ENCODE measurements around the gene GALNT9.

Gene GALNT9

DNA sequence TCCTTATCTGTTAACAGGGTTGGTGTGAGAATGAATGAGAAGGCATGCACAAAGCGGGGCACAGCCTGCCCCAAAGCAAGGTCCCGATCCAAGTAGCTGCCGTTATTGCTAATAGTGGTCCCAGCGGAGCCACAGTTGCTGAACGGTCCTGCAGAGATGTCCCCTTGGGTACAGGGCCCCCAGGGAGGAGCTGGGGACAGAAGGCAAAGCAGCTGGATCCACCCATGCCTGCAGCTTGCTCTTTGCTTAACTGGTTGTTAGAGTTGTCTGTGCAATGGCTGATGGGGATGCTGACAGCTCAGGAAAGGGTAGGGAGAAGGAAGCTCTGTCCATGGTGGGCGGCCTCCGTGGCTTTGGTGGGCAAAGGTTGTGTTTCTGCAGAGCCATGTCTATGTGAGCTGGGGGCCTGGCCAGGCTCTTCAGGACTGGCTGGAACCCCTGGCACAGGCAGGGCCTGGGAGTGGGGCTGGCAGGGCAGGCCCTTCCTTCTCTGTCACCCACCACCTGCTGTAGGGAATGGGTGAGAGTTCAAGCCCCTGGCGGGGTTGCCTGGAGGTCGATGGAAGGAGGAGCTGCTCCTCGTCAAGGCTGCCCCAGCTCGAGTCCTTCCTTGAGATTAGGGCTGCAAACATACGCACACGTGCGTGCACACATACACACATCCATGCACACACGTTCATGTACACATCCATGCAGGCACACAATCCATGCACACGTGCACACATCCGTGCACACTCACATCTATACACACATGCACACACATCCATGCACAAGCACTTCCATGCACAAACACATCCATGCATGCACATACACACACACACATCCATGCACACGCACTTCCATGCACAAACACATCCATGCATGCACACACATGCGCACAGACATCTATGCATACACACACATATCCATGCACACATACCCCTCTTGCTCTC, 149.7 kb downstream of the GALNT9 start:
- DNase-seq: no peak

DNA sequence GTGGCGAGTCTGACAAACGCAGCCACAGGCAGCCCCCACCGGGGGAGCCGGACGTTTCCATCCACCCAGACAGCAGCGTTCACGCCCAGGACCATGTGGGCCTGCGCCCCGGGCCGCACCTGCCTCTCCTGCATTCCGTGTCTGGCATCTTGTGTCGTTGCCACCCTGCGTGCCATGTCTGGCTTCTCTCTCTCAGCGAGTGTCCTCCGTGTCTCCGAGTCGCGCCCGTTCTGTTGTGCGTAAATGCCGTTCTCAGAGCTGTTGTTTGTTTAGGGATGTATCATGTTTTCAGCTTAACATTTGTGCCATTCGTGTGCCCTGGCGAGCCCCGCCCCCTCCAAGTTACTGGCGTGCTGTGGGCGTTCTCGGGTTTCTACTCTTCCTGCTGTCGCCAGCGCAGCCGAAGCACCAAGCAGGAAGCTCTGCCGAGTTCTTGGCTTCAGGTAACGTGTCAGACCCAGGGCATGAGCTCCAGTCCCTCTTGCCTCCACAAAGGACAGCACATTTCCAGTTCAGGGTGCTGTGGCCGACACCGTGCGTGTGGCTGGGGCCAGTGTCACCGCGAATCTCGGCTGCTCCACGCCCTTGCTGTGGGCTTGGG, 150.5 kb downstream of the GALNT9 start:
- no peak for DNase-seq

DNA sequence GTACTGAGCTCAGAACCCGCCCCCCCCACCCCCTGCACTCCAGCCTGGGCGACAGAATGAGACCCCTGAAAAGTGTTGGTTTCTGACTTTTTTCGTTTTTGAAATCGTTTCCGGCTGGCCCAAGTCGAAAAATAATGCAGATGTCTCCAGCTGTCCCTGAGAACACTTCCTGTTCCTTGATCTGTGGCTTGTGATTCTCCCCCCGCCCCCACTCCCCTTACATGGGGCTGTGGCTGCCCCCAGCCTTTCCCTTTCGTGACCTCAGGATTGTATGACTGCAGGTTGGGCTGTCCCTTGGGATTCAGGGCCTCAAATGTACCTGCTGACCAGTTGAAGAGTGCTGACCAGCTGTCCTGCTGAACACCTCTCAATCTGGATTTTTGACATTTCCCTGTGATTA, 151.1 kb downstream of the GALNT9 start:
- no peak for DNase-seq

DNA sequence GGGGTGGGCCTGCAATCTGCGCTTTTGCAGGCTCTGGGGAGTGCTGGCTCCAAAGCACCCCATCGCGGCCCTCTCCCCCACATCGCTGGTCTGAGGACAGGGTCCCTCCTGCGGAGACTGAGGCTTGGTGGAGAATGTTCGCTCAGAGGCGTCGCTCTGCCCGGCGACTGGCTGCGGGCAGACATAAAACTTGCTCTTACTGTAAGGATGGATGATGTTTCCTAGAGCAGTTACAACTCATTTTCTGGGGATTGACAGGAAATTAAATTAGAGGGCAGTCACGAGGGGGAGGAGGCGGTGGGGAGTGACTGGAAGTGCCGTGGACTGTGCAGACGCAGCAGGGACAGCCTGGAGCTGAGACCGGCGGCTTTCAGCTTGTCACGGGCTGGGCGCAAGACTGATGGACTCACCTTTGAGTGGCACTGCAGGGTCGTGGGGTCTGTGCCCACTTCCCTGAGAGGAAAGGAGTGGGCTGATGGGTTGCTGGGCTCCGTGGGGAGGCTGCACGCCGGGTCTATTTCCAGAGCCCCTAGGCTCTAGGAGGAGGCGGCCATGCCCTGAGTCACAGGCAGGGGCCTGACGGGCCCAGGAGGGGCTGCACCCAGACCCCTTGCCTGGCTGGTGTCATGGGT, 152.4 kb downstream of the GALNT9 start:
- no peak for DNase-seq

DNA sequence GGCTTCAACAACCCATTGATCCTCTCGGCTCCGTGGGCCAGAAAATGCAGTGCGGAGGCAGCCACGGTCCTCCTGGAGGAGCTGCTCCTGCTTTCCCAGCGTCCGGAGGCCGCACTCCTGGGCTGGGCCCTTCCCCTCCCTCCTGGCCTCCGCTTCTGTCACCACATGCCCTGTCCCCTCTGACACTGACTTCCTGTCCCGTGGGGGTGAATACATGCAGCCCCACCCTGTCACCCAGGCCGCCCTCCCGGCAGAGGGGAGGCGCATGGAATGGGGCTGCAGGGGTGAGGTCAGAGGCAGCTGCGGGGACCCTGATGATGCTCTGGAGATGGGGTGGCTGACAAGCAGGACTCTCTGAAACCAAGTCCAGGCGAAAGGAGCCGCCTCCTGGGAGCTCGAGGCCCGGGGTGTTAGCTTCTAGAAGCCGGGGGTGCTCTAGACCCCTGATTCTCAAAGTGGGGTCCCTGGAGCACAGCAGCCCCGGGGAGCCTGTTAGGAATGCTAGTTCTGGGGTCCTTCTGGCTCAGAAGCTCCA, 152.9 kb downstream of the GALNT9 start:
- no peak for DNase-seq

DNA sequence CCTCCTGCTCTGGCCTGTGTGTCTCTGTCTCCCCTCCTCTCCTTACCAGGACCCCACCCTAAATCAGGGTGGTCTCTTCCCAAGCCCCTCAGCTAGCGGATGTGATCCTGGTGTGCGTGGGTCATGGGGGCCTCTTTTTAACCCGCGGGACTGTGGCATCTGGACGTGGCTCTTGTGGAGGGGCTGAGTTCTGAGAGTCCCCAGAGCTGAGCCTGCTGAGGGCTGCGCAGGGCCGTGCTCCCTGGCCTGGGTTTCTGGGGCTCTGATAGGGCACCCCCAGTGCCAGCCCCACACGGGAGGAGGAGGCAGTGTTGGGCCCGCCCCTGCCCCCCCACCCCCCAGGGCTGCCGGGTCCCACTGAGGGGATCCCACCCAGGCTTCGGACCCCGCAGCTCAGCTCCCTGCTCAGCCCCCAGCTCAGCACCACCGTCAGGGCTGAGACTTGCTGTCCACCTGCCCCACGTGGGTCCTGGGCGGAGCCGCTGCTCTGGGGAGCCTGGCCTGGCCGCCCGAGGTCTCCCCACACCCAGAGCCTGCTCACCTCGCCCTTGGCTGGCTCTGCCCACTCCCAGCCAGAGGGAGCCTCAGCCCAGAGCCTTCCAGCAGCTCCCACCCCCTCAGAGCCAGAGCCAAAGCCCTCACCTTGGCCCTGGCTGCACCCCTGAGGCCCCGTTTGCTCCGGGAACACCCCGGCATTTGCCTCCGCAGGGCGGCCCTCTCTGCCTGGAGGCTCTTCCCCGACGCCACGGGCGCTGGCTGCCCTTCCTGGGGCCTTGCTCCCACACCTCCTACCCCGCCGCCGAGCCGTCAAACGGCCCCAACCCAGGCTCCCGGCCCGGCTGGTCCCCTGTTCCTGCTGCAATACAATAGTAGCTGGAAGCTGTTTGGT, 153.6 kb downstream of the GALNT9 start:
- no peak for DNase-seq

DNA sequence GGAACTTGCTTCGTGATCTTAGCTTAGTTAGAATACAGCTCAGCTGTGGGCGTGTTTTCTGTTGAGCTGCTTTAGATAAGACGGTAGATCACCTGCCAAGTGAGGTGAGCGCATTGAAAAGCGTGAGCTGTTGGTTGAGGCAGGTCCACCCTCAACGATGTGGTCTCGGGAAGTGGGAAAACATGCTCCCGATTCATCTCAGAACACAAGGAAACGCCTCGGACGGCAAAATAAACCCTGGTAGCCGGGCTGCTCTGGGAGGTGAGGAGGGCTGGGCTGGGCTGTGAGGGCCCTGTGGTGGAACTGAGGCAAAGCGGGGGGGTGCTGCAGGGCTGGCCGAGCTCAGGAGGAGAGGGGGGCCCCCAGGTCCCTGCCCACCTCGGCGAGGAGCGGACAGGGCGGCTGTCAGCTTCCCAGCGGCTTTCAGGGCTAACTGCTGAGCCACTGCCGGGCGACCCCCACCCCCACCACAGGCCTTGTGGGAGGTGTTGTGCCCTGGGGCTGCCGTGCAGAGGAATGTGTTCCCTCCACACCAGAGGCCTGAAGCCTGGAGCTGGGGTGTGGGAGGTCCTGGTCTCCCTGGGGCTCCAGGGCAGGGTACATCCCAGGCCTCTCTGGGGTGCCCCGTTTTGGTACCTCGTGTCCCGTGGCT, 154.4 kb downstream of the GALNT9 start:
- no peak for DNase-seq

DNA sequence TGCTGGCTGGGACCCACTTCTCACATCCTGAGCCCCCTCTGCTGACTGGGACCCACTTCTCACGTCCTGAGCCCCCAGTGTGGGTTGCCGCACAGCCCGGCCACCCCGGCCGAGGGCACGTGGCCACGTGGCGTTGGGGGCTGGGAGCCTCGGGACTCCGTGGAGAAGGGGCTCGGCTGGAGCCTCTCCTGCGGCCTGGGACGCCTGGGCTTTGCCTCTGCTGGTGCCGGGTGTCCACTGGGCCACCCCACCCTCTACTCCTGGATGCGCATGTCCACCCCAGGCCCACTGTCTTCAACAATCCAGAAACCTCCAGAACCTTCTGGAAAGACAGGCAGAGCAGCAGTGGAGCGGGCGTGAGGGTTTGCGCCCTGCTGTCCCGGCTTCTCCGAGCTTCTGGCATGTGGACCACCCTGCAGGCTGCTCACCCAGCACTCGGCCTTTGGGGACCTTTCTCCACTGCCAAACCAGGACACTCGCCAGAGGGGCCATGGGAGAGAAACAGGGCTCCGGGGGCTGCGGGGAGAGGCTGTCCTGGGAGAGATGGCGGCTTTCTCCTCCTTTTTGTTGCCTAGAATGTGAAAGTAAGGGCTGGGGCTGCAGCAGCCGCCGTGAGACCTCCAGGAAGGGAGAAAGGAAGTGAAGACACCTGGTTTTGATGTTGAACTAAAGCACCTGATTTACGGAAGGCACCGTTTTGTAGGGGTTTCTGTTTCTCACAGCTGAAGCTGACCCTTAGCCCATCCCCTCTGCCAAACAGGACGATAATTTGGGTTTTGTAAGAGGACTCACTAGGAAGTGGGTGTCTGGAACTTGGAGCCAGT, 155.2 kb downstream of the GALNT9 start:
- no peak for DNase-seq

GRCh38 chr12:132173135-132174014, 156.0 kb downstream of the GALNT9 start:
- DNase-seq: no peak

- no peak for DNase-seq
Measured at GRCh38 chr12:132172619-132173018, 156.8 kb downstream of the GALNT9 start.

GRCh38 chr12:132171968-132172521, 157.3 kb downstream of the GALNT9 start:
- no peak for DNase-seq

GRCh38 chr12:132171293-132171967, 158.0 kb downstream of the GALNT9 start:
- no peak for DNase-seq

DNA sequence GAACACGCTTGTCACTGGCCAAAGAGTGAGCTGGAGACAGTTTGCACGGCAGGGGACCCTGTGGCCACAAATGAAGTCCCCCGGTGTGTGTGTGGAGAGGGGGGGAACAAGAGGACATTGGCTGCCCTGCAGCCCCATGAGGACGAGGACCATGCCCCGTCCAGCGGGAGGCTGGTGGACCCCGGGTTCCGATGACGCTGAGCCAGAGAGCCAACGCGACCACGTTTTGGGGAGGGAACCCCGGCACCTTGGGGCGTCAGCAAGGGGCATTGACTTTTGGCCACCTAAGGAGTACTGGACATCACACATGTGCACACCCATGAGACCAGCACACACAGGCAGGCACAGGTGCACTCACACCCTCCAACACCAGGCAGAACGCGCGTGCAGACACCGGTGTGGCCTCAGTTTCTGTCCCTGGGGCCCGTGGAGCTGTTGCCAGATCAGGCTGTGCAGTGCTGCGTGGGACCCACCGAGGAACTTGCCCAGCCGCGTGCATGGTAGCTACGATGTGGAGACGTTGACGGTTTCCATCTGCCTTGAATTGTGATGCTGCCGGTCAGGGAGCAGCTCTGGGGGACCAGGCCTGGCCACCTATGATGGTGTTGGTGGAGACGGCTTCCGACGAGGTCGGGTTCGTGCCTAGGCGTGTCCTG, 158.6 kb downstream of the GALNT9 start:
- DNase-seq: no peak

DNA sequence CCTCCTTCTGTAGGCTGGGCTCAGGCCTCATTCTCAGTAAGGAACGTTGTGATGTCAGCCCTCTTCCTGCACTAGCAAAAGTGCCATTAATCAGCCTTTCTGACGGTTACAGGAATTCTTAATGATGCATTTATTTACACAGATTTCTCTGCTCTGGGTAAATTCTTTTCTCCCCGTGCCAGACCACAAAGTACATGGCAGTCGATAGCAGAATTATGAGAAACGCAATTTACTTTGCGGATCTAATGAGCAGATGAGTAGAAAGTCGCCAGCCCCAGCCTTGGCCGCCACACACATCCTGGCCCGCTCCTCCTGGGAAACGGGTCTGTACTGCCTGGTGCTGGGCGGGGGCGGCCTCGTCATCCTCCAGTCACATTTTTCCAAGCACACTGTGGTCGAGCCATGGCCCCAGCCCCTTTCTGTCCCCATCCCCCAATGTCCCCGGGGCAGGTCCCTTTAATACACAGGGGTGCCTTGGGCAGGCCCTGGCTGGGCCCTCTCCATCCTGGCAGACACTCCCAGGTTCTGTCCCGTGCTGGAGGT, 159.2 kb downstream of the GALNT9 start:
- DNase-seq: no peak

GRCh38 chr12:132169376-132169775, 160.0 kb downstream of the GALNT9 start:
- no peak for DNase-seq

DNA sequence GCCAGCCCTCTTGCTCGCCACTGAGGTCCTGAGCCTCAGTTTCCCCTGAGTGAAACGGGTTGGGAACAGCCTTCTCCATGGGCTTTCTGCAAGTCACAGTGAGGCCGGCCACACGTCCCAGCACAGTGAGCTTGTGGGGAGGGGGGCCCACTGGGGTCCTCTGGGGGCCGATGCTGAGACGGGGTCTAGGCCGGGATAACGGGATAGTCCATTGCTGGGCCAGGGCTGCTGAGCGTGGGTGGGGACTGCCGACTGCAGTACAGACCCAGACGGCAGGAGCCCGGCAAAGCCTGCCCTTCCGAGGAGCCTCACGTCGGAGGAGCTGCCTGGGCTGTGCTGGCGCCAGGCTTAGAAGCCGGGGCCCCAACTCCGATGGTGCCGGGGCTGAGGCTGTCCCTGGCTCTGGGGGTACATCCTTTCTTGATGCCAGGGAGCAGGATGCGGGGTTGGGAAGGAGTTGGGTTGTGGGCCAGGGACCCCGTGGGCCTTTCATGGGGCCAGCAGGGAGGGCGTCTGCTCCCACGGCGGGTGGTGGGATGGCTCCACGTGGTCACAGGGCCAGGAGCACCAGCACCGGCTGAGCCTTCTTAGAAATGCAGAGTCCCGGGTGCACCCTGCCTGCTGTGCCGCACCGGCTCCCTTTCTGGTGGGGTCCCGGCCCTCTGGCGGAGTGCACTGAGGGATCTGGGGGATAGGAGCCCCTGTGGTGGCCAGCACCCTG, 160.9 kb downstream of the GALNT9 start:
- no peak for DNase-seq

DNA sequence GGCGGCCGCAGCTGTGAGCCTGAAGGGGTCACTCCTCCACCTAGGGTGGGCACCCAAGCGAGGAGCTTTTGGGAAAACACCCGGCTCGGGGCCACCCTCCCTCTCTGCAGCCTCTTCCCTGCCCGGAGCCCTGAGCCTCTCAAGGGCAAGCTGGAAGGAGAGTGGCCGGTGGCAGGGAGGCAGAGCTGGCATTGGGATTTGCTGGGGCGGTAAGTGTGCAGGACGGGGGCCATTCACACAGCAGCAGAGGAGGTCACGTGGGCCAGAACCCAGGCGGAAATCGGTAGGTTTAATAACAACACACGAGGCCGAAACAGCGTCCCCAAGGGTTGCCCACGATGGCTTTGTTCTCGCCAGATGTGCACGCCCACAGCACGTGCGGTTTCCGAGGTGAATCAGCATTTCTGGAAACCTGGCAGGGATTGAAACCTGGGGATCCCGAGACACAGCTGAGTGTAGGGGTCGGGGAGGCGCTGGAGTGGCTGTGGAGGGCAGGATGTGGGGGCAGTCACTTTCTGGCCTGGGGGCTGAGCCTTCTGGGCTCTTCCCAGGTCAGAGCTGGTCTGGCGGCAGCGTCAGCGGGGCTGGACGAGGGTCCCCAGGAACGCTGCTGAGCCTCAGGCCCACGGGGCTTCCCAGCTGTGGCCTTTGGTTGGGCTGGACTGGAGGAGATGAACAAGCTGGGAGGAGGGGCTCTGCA, 161.6 kb downstream of the GALNT9 start:
- DNase-seq: no peak

Data from CD4-positive, alpha-beta T cell treated with Interferon gamma for 1 hour (primary cell).